ENCODE data around the gene TAPBP. TPM values are rescaled to one million over a fixed set of nuclear protein-coding genes. Genes with fewer than 3 reads are reported as not detected.
A peak's percentile ranks its signal among the peaks of the same experiment; 100 is the strongest.

The TAPBP gene
- total and polyA plus RNA-seq, 9 of the 15 experiments (the other 6 are each of a cell fraction or from before 2014, with no cell fraction given): 5.6 to 74.0 (median 22.3) TPM

GRCh38 chr6:33288921-33289783, 24.7 kb downstream of the TAPBP start, which contains the start of the genes PFDN6 and WDR46 (continued):
- TF ChIP-seq, protein P1, sequence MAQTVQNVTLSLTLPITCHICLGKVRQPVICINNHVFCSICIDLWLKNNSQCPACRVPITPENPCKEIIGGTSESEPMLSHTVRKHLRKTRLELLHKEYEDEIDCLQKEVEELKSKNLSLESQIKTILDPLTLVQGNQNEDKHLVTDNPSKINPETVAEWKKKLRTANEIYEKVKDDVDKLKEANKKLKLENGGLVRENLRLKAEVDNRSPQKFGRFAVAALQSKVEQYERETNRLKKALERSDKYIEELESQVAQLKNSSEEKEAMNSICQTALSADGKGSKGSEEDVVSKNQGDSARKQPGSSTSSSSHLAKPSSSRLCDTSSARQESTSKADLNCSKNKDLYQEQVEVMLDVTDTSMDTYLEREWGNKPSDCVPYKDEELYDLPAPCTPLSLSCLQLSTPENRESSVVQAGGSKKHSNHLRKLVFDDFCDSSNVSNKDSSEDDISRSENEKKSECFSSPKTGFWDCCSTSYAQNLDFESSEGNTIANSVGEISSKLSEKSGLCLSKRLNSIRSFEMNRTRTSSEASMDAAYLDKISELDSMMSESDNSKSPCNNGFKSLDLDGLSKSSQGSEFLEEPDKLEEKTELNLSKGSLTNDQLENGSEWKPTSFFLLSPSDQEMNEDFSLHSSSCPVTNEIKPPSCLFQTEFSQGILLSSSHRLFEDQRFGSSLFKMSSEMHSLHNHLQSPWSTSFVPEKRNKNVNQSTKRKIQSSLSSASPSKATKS (CRISPR knock-in tag; IDR thresholded peaks at IDR 0.05): no peak
- TF ChIP-seq, protein P2, sequence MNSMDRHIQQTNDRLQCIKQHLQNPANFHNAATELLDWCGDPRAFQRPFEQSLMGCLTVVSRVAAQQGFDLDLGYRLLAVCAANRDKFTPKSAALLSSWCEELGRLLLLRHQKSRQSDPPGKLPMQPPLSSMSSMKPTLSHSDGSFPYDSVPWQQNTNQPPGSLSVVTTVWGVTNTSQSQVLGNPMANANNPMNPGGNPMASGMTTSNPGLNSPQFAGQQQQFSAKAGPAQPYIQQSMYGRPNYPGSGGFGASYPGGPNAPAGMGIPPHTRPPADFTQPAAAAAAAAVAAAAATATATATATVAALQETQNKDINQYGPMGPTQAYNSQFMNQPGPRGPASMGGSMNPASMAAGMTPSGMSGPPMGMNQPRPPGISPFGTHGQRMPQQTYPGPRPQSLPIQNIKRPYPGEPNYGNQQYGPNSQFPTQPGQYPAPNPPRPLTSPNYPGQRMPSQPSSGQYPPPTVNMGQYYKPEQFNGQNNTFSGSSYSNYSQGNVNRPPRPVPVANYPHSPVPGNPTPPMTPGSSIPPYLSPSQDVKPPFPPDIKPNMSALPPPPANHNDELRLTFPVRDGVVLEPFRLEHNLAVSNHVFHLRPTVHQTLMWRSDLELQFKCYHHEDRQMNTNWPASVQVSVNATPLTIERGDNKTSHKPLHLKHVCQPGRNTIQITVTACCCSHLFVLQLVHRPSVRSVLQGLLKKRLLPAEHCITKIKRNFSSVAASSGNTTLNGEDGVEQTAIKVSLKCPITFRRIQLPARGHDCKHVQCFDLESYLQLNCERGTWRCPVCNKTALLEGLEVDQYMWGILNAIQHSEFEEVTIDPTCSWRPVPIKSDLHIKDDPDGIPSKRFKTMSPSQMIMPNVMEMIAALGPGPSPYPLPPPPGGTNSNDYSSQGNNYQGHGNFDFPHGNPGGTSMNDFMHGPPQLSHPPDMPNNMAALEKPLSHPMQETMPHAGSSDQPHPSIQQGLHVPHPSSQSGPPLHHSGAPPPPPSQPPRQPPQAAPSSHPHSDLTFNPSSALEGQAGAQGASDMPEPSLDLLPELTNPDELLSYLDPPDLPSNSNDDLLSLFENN (IDR thresholded peaks at IDR 0.05; ENCODE audit: low read depth in 2 of 2, low read length in 2 of 2): no peak
- TF ChIP-seq ETS2 (tag; IDR thresholded peaks at IDR 0.05; ENCODE audit: borderline replicate concordance, poor library complexity, severe bottlenecking) (no peak), HIVEP1 (CRISPR knock-in tag; IDR thresholded peaks at IDR 0.05) (no peak), ZNF232 (CRISPR knock-in tag; IDR thresholded peaks at IDR 0.05) (no peak), ZNF277 (CRISPR knock-in tag; IDR thresholded peaks at IDR 0.05; ENCODE audit: borderline replicate concordance) (no peak), SRSF7 (optimal IDR thresholded peaks at IDR 0.05; ENCODE audit: low read depth, low read length) (no peak)
- TF ChIP-seq, protein P3, sequence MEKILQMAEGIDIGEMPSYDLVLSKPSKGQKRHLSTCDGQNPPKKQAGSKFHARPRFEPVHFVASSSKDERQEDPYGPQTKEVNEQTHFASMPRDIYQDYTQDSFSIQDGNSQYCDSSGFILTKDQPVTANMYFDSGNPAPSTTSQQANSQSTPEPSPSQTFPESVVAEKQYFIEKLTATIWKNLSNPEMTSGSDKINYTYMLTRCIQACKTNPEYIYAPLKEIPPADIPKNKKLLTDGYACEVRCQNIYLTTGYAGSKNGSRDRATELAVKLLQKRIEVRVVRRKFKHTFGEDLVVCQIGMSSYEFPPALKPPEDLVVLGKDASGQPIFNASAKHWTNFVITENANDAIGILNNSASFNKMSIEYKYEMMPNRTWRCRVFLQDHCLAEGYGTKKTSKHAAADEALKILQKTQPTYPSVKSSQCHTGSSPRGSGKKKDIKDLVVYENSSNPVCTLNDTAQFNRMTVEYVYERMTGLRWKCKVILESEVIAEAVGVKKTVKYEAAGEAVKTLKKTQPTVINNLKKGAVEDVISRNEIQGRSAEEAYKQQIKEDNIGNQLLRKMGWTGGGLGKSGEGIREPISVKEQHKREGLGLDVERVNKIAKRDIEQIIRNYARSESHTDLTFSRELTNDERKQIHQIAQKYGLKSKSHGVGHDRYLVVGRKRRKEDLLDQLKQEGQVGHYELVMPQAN (IDR thresholded peaks at IDR 0.05; ENCODE audit: borderline replicate concordance): peak; percentile 100
- TF ChIP-seq, protein P4, sequence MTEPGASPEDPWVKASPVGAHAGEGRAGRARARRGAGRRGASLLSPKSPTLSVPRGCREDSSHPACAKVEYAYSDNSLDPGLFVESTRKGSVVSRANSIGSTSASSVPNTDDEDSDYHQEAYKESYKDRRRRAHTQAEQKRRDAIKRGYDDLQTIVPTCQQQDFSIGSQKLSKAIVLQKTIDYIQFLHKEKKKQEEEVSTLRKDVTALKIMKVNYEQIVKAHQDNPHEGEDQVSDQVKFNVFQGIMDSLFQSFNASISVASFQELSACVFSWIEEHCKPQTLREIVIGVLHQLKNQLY (CRISPR knock-in tag; conservative IDR thresholded peaks at IDR 0.05): no peak

Measured in K562 (cell line).